Vagina (tissue), 2 donors: ENCODE measurements around the gene RALBP1.

ENCODE experiments used
- CTCF ChIP-seq, 3 experiments: fragments of 450-650 bp in 2 of 3; fragments of 200-600 bp in 1 of 3; sonication (generic) in 1 of 3; IDR thresholded peaks; one replicate each; pipeline ENCODE4 v1.5.1; 2017 to 2019; ENCODE audit warnings: antibody characterized with exemption in 3 of 3, mild to moderate bottlenecking in 2 of 3, moderate library complexity in 2 of 3
- POLR2A ChIP-seq, 2 donors: fragments of 450-650 bp; IDR thresholded peaks; one replicate each; pipeline ENCODE4 v1.6.1; 2017; ENCODE audit warnings: antibody characterized with exemption in 2 of 2, mild to moderate bottlenecking in 2 of 2, moderate library complexity in 2 of 2
- POLR2AphosphoS5 ChIP-seq, 2 donors: sonication (generic); formaldehyde crosslinking; IDR thresholded peaks; one replicate each; pipeline ENCODE4 v1.9.0; 2017; ENCODE audit warnings: antibody characterized with exemption in 2 of 2, mild to moderate bottlenecking in 2 of 2, low read depth in 1 of 2; ENCODE audit not compliant: insufficient read depth in 1 of 2

- TF ChIP-seq POLR2AphosphoS5 (IDR thresholded peaks at IDR 0.05; ENCODE audit: insufficient read depth in 1 of 2, low read depth in 1 of 2) (no peak), CTCF (IDR thresholded peaks at IDR 0.05) (no peak), POLR2A (IDR thresholded peaks at IDR 0.05) (no peak)
Observed at GRCh38 chr18:9495465-9495864, 20.2 kb downstream of the RALBP1 start.
